ENCODE results near the gene PPIF. TPM values are rescaled to one million over a fixed set of nuclear protein-coding genes. Genes with fewer than 3 reads are reported as not detected.

PPIF gene
- total RNA-seq: 29.1 and 33.2 TPM in 2 replicates

GRCh38 chr10:79347226-79347893 is at the start of gene PPIF:
TSS of gene PPIF (plus strand) at chr10:79347469. CDS start at chr10:79347549, 80 bp downstream.

Other genes with a start within 250 kb of the PPIF start
- 6.6 and 8.2 TPM in 2 replicates for gene ZCCHC24, start 98.2 kb downstream of the PPIF start, total RNA-seq
- gene EIF5AL1, start 165.1 kb downstream of the PPIF start, total RNA-seq: 1.3 TPM in 2 replicates
- gene SFTPA2, start 212.9 kb downstream of the PPIF start, total RNA-seq: not detected in 2 replicates